Stimulated activated CD4-positive, alpha-beta T cell treated with anti-CD3 and anti-CD28 coated beads, Interleukin-15, amount 100 ng/mL, for 24 hours (primary cell): ENCODE measurements around the gene SNX22.

Experiments
- DNase-seq: peaks from one replicate; pipeline ENCODE4 v3.0.0-alpha.2; 2020

SNX22 gene

GRCh38 chr15:64157599-64158125 lies 6.1 kb downstream of the SNX22 start:
- DNase-seq = no peak

DNA sequence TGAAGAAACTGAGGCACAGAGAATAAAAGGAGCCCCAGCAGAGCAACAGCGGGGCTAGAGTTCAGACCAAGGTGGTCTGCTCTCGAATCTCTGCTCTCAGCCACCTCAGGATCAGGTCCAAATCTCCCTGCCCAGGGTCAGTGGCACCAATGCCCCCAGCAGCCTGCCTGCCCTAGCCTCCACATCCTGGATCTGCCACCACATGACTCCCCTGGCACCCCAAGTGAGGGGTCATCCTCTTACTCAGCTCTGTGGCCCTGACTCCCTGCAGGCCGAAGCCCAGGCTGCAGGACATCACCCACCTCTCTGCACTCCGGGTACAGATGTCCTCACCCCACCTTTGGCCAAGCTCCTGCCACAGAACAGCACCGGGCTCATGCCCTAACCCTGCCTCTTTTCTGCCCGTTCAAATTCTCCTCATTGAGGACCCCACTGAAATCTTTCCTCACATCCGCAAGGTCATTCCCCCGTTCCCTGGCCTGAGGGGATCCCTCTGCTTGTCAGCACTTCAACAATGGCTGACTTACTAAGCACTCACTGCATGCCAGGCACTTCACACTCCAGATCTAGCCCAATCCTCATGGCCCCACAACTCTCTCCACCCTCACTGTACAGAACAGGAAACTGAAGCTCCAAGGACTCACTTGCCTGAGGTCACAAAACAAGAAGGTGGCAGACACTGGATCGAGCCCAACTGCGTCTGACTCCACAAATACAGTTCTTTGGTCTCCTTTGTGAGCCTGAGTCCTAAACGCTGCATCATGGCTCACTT lies 7.0 kb downstream of the SNX22 start:
- DNase-seq = no peak

GRCh38 chr15:64161688-64162477 lies 10.4 kb downstream of the SNX22 start:
- DNase-seq = no peak

- DNase-seq = no peak
These were observed 10.9 kb downstream of the SNX22 start for GRCh38 chr15:64162478-64162868.

GRCh38 chr15:64162869-64163658 lies 11.5 kb downstream of the SNX22 start, which contains the start of gene PPIB:
TSS of gene PPIB (minus strand) at chr15:64163022. CDS start at chr15:64162986, 36 bp downstream.
- DNase-seq = peak; percentile 98

- no peak for DNase-seq
These were observed 12.3 kb downstream of the SNX22 start for GRCh38 chr15:64163659-64164362.

GRCh38 chr15:64164436-64164835 lies 12.9 kb downstream of the SNX22 start:
- no peak for DNase-seq

DNA sequence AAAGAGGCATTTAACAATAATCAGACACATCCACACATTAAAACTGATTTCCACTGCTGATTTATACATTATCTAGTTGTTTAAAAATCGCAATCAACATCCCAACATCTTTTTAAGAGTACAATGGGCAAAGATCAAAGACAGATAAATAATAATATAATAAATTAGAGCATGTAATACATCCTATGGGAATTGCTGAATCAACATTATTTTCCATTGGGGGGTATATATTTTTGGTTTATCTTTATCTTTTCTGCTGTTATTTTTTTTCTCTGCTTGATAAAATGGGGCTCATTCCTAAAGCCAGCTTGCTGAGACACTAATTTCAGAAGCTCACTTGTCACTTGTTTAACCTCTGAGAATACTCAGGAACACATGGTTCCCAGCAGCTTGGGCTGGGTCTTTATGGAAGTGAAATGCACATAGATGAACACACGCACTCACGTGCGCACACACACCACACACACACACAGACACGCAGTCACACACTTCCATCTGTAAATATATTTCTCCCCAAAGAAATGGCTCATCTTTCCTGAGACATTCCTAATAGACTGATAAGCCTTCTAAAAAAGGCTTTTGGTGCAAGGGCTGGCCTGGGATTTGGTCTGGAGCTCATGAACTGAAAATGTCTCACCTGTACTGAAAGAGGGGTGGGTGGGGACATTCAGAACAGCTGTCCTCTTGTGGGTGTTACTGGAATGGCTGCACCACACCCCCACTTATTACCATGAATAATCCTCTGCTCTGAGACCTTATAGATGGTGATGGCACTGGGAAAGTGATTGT lies 14.8 kb downstream of the SNX22 start:
- no peak for DNase-seq

GRCh38 chr15:64180235-64180824 lies 28.8 kb downstream of the SNX22 start:
- DNase-seq = no peak

GRCh38 chr15:64182859-64183370 lies 31.4 kb downstream of the SNX22 start:
- no peak for DNase-seq

- no peak for DNase-seq
These were observed 33.8 kb downstream of the SNX22 start for GRCh38 chr15:64185146-64185911.

GRCh38 chr15:64187396-64188191 lies 36.1 kb downstream of the SNX22 start:
- no peak for DNase-seq

- DNase-seq = no peak
These were observed 40.7 kb downstream of the SNX22 start for GRCh38 chr15:64191971-64192830.

- no peak for DNase-seq
These were observed 42.4 kb downstream of the SNX22 start for GRCh38 chr15:64193971-64194370.

DNA sequence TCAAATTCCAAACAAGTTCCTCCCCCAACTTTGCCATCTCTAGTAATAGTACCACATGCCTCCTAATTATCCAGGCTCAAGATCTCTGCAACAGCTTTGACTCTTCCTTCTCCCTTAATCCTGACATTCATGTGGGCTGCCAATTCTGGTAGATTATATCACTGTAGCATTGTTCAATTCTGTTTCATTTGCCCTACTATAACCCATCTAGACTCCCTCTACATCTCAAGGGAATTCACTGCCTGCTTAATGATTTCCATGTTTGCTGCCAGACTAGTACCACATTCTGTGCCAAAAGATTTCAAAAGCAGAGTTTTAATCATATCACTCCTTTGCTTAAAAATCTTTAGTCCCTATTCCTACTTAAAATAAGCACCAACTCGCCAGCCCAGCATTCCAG lies 45.9 kb downstream of the SNX22 start:
- DNase-seq = no peak

- DNase-seq = no peak
These were observed 53.7 kb downstream of the SNX22 start for GRCh38 chr15:64205202-64205601.
